Fibroblast of peridontal ligament (primary cell): Measurements from ENCODE around the gene HSD17B11.
"Not testable (repeated sequence)": the region's sequence is repeated elsewhere in the genome, so short reads cannot be mapped to it uniquely, and the experiment has no call there.

Experiments used
- DNase-seq: peaks from one replicate; pipeline ENCODE4 v3.0.0-alpha.2; 2010; ENCODE audit errors: extremely low read depth

The HSD17B11 gene

DNA sequence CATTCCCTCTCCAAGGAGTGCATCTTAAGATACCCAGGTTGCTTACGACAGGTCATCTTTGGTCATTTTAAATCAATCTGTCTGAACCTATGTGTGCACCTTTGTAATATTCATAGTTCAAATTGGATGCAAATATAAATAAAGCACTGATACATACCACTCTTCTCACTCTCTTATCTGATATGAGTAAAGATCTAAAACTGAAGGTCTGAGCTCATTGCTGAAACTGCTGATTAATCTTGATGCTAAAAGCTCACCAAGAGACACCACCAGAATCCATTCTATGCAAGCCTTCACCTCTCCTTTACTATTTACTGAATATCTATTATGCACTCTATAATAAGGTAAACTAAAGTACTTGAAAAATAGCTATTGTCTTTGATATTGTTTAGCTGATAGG is 84.9 kb downstream of the HSD17B11 start:
- DNase-seq, result no peak

DNA sequence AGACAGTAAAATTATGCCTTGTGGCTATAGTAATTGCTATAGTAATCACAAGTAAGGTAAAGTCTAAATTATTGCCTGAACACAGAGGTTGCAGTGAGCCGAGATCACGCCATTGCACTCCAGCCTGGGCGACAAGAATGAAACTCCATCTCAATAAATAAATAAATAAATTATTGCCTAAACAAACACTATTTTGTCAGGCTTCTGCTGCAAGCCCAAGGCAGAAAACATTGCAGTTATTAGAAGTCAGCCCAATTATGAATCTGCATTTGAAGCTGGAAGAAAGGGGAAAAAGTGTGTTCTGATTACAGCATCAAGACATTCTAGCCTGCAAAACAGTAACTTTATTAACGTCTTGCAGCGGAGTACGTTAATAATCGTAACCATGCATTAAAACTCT is 85.4 kb downstream of the HSD17B11 start:
- DNase-seq, result no peak

DNA sequence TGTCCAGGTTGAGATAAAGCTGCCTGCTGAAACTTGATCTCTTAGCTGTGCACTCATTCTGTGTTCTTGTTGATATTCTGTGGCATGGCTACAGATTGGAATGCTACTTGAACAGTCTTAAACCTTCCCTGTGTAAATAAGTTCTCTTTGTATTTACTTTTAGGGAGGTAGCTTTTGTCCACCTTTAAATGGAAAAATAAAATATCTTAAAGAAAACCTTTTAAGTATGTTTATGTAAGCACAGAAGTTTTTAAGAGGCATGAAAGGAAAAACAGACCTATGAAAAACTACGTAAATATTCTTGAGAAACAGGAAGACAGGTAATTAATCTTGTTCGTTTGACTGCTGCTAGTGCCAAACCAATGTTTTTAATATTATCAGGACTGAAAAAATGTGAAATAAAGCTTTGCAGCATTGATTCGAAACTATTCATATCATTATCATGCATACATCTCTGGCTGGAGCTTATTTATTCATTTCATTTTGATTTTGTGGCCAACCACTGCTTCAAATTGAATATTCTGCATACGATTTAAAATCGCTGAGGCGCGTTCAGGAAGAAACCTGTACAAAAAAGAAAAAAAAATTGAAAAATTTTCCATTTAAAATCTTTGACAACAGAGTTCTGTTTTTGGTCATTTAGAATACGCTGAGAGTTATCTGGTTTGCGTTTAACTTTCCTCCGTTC is 86.1 kb downstream of the HSD17B11 start:
- peak; percentile 14 for DNase-seq

DNA sequence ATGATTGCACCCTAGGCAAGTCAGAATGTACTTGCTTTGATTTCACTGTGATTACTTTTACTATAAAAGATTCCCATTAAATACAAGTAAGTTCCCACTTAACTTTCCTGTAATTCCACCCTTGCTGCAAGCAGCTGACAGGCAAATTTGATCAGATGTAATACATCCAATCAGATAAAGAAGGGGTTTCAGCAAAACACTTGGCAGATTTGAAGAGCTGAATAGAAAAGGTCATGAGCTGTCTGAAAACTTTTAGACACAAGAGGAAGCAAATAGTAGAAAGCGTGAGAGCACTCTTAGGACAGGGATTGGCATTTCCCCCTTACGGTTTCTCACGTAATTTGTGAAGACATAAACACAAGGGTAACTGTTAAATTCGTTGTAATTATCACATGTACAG is 91.1 kb downstream of the HSD17B11 start:
- DNase-seq, result no peak

DNA sequence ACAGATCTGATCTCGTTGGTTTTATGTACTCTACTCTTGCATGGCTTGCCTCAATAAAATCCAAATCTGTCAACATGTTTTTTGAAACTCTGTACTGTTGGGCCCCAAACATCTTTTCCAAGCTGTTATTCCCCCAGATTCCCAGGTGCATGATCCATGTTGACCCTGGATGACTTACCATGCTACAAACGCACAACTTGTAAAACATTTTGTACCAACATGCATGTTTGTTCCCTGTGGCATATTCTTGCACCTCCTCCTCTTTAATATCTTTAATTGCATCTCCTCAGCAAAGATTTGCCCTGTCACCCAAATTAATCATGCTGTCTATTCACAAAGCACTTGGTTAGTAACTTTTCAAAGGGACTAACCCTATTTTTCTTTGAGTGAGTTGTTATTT is 92.6 kb downstream of the HSD17B11 start:
- DNase-seq, result no peak

DNA sequence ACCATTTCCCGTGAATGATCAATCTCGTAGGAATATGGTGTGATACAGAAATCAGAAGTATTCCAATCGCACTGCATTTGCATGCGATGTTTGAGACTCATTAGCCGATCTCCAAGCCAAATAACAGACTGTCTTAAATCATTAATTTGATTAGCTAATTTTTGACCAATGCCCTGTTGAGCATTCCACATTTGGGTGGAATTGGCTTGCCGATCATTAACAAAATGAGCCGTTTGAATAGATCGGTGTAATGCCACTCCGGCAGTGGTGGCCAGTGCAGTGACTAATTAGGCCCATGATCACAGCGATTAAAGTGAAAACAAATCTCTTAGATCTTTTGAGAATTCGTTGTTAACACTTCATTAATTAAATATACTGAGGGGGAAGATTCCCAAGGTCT is 96.1 kb downstream of the HSD17B11 start:
- not testable (repeated sequence) for DNase-seq

DNA sequence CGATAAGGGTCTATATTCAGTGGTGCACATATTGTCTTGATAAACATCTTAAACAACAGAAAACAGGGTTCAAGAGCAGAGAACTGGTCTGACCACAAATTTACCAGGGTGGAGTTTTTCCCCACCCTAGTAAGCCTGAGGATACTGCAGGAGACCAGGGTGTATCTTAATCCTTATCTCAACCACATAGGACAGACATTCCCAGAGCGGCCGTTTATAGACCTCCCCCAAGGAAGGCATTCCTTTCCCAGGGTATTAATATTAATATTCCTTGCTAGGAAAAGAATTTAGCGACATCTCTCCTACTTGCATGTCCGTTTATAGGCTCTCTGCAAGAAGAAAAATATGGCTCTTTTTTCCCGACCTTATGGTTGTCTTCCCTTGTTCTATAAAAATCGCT is 97.1 kb downstream of the HSD17B11 start:
- DNase-seq, result not testable (repeated sequence)

DNA sequence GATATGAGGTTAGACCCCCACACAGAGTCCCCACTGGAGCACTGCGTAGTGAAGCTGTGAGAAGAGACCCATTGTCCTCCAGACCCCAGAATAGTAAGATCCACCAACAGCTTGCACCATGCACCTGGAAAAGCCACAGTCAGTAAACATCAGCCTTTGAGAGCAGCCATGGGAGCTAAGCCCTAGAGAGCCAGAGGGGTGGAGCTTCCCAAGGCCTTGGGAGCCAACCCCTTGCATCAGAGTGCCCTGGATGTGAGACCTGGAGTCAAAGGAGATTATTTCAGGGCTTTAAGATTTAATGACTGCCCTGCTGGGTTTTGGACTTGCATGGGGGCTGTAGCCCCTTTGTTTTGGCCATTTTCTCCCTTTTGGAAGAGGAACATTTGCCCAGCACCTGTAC is 104.0 kb downstream of the HSD17B11 start:
- DNase-seq, result no peak
